EH (cell line): Measurements from ENCODE around the gene GRIA3.

Experiments
- DNase-seq: peaks from one replicate; pipeline ENCODE4 v3.0.0-alpha.2; 2015; ENCODE audit warnings: low read depth

GRIA3 gene

DNA sequence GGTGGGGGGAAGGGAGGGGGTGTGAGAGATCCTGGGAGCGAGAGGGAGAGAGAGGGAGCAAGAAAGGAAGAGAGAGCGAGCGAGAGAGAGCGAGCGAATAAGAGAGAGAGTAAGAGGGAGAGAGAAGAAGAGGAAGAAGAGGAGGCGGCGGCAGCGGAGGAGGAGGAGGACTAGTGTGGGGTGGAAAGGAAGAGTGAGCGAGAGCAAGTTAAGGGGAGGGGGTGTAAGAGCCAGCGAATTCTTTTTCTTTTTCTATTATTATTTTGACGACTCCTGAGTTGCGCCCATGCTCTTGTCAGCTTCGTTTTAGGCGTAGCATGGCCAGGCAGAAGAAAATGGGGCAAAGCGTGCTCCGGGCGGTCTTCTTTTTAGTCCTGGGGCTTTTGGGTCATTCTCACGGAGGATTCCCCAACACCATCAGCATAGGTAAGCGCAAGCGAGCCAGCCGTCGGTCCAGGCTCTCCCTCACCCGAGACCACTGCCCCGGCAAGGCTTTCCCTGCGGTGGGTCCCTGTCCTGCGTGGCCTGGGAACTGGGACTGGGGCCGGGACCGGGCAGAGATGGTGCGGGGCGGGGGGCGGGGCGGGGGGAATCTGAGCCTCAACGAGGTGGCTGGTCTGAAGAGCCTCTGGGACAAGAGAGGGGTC, at the start of gene GRIA3:
Gene GRIA3, plus strand, starts transcription at position 60 of the 647 bp plus-strand sequence. Its CDS starts 258 bp downstream, at position 318.
- DNase-seq: peak; percentile 70

DNA sequence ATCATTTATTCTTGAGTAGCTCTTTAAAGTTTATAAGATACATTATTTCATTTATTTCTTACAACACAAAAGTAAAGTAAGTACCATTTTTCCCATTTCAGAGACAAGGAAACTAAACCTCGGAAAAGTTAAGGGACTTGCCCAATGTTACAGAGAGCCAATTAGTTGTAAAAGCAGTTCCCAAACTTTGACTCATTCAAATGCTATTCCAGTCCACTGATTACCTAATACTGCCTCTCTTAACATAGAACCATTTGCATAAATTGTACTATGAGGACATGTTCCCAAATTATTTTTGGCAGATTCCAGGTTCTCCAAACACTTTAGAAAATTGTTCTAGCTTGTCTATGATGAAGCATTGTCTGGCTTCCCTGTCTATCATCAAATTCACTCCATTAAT, 45.6 kb upstream of the GRIA3 start:
- DNase-seq: peak; percentile 80

GRCh38 chrX:123140454-123140853, 43.6 kb upstream of the GRIA3 start:
- no peak for DNase-seq

- no peak for DNase-seq
These were observed 43.2 kb upstream of the GRIA3 start for GRCh38 chrX:123140904-123141303.

DNA sequence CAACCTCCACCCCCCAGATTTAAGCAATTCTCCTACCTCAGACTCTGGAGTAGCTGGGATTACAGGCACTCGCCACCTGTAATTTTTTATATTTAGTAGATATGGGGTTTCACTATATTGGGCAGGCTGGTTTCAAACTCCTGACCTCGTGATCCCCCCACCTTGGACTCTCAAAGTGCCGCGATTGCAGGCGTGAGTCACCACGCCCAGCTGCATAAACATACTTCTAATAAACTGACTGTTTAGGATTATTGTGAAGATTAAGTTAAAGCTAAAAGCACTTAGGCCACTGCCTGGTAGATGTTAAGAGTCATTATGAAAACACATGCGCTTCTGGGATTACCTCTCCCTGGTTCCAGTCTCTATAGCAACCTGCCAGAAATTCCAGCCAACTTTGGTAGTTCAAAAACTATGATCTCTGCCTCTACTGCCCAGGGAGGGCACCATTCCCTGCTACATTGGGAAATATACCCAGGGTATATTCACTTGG, 30.2 kb upstream of the GRIA3 start:
- peak; percentile 64 for DNase-seq

DNA sequence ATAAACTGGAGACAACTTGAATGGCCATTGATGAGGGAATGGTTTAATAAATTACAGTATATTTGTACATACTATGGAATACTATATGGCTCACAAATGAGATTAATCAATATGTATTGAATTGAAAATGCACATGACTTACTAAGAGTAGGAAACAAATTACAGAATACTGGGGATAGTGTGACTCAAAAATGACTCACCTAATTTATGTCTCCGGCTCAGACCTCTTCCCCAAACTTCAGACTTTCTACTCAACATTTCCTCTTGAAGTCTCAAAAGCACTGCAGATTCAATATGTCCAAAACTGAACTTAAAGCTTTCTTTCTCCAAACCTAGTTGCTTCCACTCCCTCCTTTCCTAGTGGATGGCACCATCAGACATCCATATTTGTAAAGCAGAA, 28.8 kb upstream of the GRIA3 start:
- peak; percentile 40 for DNase-seq

DNA sequence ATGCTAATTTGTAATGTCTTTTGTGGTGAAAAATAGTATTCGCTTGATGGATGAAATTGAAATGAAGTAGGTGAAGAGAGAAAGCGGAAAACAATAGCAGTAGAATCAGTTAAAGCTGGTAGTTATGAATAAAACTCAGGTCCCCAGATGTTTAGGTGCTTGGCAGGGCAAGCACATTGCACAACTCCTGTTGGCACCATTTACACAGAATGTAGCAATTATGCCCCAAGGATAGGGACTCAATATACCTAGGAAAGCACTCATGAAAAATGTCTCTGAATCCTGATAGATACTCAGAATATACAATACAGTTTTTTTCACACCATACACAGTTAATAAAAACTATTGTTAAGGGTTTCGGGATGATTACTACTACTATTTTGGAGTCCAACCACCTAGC, 26.5 kb upstream of the GRIA3 start:
- no peak for DNase-seq

DNA sequence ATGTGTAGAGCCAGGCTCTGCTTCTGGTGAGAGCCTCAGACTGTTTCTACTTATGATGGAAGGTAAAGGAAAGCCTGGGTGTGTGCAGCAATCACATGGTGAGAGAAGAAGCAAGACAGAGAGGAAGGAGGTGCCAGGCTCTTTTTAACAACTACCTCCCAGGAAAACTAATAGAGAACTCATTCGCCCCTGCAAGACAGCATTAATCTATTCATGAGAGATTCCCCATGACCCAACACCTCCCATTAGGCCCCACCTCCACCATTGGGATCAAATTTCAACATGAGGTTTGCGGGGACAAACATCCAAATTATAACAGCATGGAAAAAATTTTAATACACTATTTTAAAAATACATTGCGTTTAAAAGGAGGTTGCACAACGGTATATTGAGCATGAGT, 24.7 kb upstream of the GRIA3 start:
- DNase-seq: no peak

DNA sequence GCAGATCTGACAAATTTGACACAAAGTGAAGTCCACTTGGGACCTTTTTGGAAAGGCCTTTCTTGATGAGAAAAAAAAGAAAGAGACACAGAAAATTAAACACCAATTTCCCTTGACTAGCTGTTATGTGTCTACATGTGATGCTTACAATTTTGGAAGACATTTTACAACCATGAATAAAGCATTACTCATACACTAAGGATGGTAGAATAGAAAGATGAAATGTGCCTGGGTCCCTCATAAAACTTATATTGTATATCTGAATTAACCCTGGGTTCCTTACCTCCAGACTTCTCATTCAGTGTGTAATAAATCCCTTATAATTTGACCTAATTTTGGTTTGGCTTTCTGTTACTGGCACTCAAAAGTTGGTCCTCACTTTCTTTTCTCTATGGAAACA, 16.5 kb upstream of the GRIA3 start:
- DNase-seq: peak; percentile 56

- DNase-seq: peak; percentile 23
These were observed 14.7 kb upstream of the GRIA3 start for GRCh38 chrX:123169247-123169901.

GRCh38 chrX:123170546-123170945, 13.5 kb upstream of the GRIA3 start:
- DNase-seq: no peak

DNA sequence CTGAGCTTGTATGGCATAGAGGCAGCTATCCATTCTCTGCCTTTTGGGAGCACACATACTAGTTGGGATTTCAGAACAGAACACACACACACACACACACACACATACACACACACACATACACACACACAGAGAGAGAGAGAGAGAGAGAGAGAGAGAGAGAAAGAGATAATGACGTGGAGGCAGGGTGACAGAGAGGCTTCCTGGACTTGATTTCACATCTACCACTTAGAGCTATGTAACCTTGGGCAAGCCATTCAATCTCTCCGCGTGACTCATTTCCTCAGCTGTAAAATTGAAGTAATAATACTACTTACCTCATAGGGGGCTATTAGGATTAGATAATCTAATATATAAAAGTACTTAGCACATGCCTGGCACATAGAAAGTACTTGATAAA, 12.3 kb upstream of the GRIA3 start:
- peak; percentile 77 for DNase-seq

GRCh38 chrX:123172869-123173268, 11.2 kb upstream of the GRIA3 start:
- DNase-seq: no peak

DNA sequence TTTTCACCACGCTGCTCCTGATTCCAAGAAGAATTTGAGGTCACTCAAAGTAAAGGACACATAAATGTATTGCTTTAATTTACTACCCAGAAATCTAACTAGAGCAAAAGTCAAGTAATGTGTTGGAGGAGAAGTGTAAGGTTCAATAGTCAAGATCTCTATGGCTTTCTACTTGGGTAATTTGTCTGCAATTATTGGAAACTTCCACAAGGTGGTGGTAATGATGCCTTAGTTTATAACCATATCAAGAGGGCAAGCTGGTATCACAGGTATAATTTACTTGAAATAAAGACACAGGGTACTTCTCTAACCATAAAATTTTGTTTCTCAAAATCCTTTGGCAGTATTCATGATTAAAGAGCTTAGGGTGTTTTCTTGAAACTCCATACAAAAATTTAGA, 10.2 kb upstream of the GRIA3 start:
- DNase-seq: peak; percentile 52

DNA sequence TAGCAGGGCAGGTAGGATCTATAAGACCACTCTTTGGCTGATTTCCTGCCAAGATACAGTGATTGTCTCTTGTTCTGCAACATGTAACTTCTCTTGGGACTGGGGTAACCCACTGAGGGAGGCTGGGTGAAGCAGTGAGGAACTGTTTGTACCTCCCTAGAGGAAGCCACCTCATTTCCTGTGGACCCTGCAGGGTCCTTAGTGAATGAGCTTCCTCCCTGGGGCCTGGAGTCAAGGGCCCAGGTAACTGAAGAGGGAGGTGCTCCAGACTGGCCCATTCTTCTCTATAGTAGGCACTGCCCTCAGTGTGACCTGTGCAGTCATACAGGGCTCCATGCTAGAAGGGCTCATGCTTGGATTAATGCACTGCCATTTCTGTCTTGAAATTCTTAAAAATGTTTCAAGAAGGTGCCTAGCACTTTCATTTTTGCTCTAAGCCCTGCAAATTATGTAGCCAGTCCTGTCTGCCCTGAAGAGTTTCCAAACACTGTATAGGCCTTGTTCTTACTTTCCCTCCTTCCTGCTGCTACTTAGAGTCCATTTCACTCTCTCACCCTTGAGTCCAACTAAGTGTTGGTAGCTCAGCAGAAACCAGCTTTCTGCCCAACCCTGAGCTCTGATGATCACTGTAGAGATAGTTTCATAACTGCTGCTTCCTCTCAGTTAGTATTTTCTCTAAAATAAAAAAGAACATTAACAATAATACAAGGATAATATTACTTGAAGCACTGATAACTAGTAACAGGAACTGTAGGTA, 8.5 kb upstream of the GRIA3 start:
- DNase-seq: no peak

DNA sequence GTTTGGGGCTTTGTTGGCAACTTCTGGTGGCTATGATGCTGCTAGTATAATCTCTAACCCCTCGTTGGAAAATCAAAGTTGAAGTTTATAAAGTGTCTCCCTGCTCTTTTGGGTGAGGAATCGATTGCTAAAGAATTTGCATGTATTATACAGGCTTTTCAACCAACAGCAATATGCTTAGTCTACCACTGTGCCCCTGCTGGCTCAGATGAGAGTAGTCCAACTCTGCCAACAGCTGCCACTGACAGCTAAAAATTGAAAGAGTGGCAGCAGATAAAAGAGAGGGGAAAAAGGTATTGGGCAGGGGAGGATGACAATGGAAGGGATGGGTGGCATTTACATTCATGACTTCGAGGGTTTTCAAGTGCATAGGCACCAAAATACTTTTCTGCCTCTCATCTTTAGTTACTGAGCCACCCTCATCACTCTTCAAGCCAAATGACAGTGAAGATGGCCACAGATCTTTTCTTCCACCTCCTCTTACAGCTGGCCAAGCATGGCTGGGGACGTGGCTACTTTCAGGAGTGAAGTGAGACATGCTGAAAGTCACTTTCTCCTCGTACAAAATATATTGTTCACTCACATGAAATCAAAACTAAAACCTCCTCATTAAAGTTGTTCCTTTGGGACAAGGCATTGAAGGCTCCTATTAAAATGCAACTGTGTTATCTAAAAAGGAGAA, 2.7 kb upstream of the GRIA3 start:
- DNase-seq: no peak

DNA sequence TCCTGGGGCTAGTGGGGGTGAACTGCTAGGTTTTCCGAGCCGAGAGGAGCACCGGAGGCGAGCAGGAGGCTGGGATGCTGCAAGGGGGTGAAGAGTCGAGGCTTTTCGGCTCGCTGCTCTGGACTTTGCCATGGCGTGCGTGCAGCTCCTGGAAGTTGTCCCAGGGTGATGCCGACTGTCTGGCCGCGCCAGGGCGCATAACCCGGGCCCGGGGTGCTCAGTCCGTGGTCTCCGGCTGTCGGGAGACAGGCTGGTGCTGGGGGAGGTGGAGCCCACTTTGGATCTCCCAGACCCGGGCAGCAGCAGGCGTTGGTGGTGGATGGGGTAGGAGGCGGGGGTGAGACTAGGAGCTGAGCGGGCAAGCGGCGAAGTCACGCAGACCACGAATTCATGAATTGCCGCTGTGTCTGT, 793 bp downstream of the GRIA3 start:
- peak; percentile 54 for DNase-seq

- peak; percentile 61 for DNase-seq
These were observed 1.6 kb downstream of the GRIA3 start for GRCh38 chrX:123185721-123186120.

DNA sequence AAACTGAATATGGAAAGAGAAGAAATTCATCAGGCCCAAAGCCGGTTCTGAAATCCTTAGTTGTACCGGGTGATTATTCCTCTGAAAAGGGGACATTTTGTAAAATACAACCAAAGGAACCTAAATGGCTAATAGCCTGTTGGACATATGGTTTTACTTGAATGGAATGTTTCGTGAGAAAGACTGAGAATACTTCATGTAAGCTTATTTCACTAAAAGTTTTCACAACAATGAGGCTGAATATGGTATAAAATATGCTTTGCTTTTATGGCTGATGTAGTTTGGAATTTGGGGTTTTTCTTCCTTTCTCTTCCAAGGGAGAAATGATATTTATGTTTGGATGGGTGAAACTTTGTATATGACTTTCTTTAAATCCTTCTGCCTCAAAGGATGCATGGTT, 2.7 kb downstream of the GRIA3 start:
- DNase-seq: peak; percentile 65

DNA sequence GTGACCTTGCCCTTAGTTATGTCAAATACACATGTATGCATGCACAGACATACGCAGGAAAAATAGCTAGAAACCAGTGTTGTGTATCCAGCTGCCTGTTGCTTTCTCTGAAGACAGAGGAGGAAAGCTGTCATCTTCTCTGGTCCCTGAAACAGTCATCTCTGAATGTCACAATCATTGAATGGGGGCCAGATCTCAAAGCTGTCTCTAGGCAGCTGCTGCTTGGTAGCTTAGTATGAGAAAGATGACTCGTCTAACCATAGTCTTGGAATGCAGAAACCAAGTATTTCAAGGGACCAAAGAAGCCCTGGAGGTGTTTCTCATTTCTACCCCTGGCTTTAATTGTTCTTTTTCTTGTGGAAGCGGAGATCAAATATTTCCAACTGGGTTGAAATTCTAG, 4.0 kb downstream of the GRIA3 start:
- peak; percentile 81 for DNase-seq

- no peak for DNase-seq
These were observed 5.3 kb downstream of the GRIA3 start for GRCh38 chrX:123189338-123189737.

GRCh38 chrX:123190096-123190495, 6.0 kb downstream of the GRIA3 start:
- no peak for DNase-seq
